SK-N-SH (cell line): ENCODE data around the gene CDC123. TPM values are rescaled to one million over a fixed set of nuclear protein-coding genes. Genes with fewer than 3 reads are reported as not detected.

Experiments used
- CTCF ChIA-PET: fragments of 300-600, 350-600 bp; formaldehyde crosslinking; extraction: SDS; loops from one replicate; lab custom pipeline; 2021; lab: Yijun Ruan, JAX
- POLR2A ChIA-PET: fragments of 350-600 bp; sonication (Branson Sonifier 250); formaldehyde crosslinking; extraction: SDS; loops from one replicate; lab custom pipeline; 2020; ENCODE audit warnings: antibody characterized with exemption, inconsistent platforms; lab: Yijun Ruan, JAX
- DNase-seq: peaks from one replicate; pipeline ENCODE4 v3.0.0; 2012
- H2AFZ ChIP-seq: fragments of 200-600 bp; sonication (generic); 2 replicates; pipeline ENCODE4 v1.8.1; 2016; ENCODE audit warnings: antibody characterized with exemption, mild to moderate bottlenecking, low read depth
- H3F3A ChIP-seq: fragments of 200-600 bp; sonication (generic); replicated peaks from 2 replicates; pipeline ENCODE3; 2016; ENCODE audit warnings: antibody characterized with exemption, mild to moderate bottlenecking; ENCODE audit not compliant: insufficient read depth
- H3K27ac ChIP-seq, 2 experiments: fragments of 200-500 bp in 1 of 2; fragments of 200-600 bp in 1 of 2; sonication (Bioruptor generic) in 1 of 2; sonication (generic), shearing (Covaris generic) in 1 of 2; 2 replicates each; pipeline versions ENCODE4 v1.5.1 to v1.6.1; 2014 to 2016; ENCODE audit warnings: low read depth in 2 of 2, inconsistent platforms in 1 of 2, low read length in 1 of 2, mild to moderate bottlenecking in 1 of 2, mixed read lengths in 1 of 2
- H3K27me3 ChIP-seq: fragments of 200-600 bp; sonication (generic), shearing (Covaris generic); 2 replicates; pipeline ENCODE4 v1.6.1; 2016; ENCODE audit warnings: mixed run types; ENCODE audit not compliant: insufficient read depth
- H3K36me3 ChIP-seq, 2 experiments: fragments of 200-500 bp in 1 of 2; fragments of 200-600 bp in 1 of 2; sonication (Bioruptor generic) in 1 of 2; sonication (generic) in 1 of 2; replicated peaks in 1 of 2; 2 replicates each; pipeline versions ENCODE3 to v1.5.1; 2014 to 2016; ENCODE audit warnings: low read length in 1 of 2, mild to moderate bottlenecking in 1 of 2; ENCODE audit not compliant: insufficient read depth in 2 of 2, control insufficient read depth in 1 of 2
- H3K4me1 ChIP-seq, 2 experiments: fragments of 200-500 bp in 1 of 2; fragments of 200-600 bp in 1 of 2; sonication (Bioruptor generic) in 1 of 2; sonication (generic), shearing (Covaris generic) in 1 of 2; 2 replicates each; pipeline versions ENCODE4 v1.5.1 to v1.6.1; 2014 to 2016; ENCODE audit warnings: low read depth in 1 of 2, low read length in 1 of 2, mixed run types in 1 of 2; ENCODE audit not compliant: insufficient read depth in 2 of 2, control insufficient read depth in 1 of 2
- H3K4me2 ChIP-seq: fragments of 200-600 bp; sonication (generic), shearing (Covaris generic); 2 replicates; pipeline ENCODE4 v1.6.1; 2017; ENCODE audit warnings: mixed run types
- H3K4me3 ChIP-seq, 2 experiments: fragments of 200-500 bp in 1 of 2; fragments of 200-600 bp in 1 of 2; sonication (Bioruptor generic) in 1 of 2; sonication (generic), shearing (Covaris generic) in 1 of 2; 2 replicates each; pipeline versions ENCODE4 v1.5.1 to v1.8.1; 2014 to 2016; ENCODE audit warnings: low read depth in 2 of 2, inconsistent platforms in 1 of 2, low read length in 1 of 2, mild to moderate bottlenecking in 1 of 2, mixed read lengths in 1 of 2, moderate library complexity in 1 of 2
- H3K79me2 ChIP-seq: fragments of 200-600 bp; sonication (generic); 2 replicates; pipeline ENCODE4 v1.8.1; 2017; ENCODE audit warnings: mild to moderate bottlenecking; ENCODE audit not compliant: insufficient read depth
- H3K9ac ChIP-seq: fragments of 200-600 bp; sonication (generic); 2 replicates; pipeline ENCODE4 v1.6.1; 2017; ENCODE audit warnings: mixed run types
- H3K9me2 ChIP-seq: fragments of 200-600 bp; sonication (generic); 2 replicates; pipeline ENCODE4 v1.6.1; 2017; ENCODE audit warnings: mixed run types
- H3K9me3 ChIP-seq: fragments of 200-600 bp; sonication (generic); 2 replicates; pipeline ENCODE4 v1.6.1; 2017; ENCODE audit warnings: mixed run types, mild to moderate bottlenecking, moderate library complexity
- H4K20me1 ChIP-seq: fragments of 200-600 bp; sonication (generic); 2 replicates; pipeline ENCODE4 v1.6.1; 2017; ENCODE audit warnings: mild to moderate bottlenecking, mixed run types; ENCODE audit not compliant: insufficient read depth
- EP300 ChIP-seq, 2 experiments: IDR thresholded peaks; 2 replicates each; pipeline versions ENCODE4 v1.4.0 to v1.6.1; 2012; ENCODE audit warnings: borderline replicate concordance in 1 of 2, low read depth in 1 of 2, low read length in 1 of 2
- FOSL2 ChIP-seq: IDR thresholded peaks from 2 replicates; pipeline ENCODE4 v1.4.0; 2012; ENCODE audit warnings: low read depth, mild to moderate bottlenecking, moderate library complexity, borderline replicate concordance
- FOXM1 ChIP-seq: IDR thresholded peaks from 2 replicates; pipeline ENCODE4 v1.4.0; 2012; ENCODE audit warnings: low read depth, mild to moderate bottlenecking
- GATA2 ChIP-seq: sonication (generic); formaldehyde crosslinking; IDR thresholded peaks from 2 replicates; pipeline ENCODE4 v1.5.0; 2020; ENCODE audit warnings: mild to moderate bottlenecking, missing genetic modification reagents
- IRF3 ChIP-seq: fragments of 150-350 bp; IDR thresholded peaks from 2 replicates; pipeline ENCODE4 v1.6.1; 2016; ENCODE audit warnings: mild to moderate bottlenecking, low read depth, low read length
- JUND ChIP-seq: IDR thresholded peaks from 2 replicates; pipeline ENCODE4 v1.4.0; 2012
- NRF1 ChIP-seq: IDR thresholded peaks from 2 replicates; pipeline ENCODE4 v1.6.1; 2012; ENCODE audit warnings: low read depth, mild to moderate bottlenecking, low read length
- POLR2AphosphoS5 ChIP-seq: IDR thresholded peaks from 2 replicates; pipeline ENCODE4 v1.6.1; 2012; ENCODE audit warnings: low read depth, low read length
- SMC3 ChIP-seq: IDR thresholded peaks from 2 replicates; pipeline ENCODE4 v1.6.1; 2012; ENCODE audit warnings: low read depth, low read length, improper control_type of control experiment
- TAF1 ChIP-seq: IDR thresholded peaks from 2 replicates; pipeline ENCODE4 v1.6.1; 2012; ENCODE audit warnings: low read depth, mild to moderate bottlenecking, low read length, moderate library complexity, borderline replicate concordance
- TCF12 ChIP-seq: IDR thresholded peaks from 2 replicates; pipeline ENCODE4 v1.4.0; 2012
- TEAD4 ChIP-seq: IDR thresholded peaks from 2 replicates; pipeline ENCODE4 v1.4.0; 2012; ENCODE audit warnings: mild to moderate bottlenecking, borderline replicate concordance; ENCODE audit not compliant: insufficient read depth
- USF2 ChIP-seq: fragments of 150-350 bp; IDR thresholded peaks from 2 replicates; pipeline ENCODE4 v1.6.1; 2017; ENCODE audit warnings: antibody characterized with exemption, low read length, low read depth, borderline replicate concordance
- WGBS: methylation state at CpG from one replicate; pipeline ENCODE4 v1.1.6; 2017; ENCODE audit warnings: low lambda C conversion rate; 5-methylcytosine and 5-hydroxymethylcytosine counted together
- polyA plus RNA-seq, 3 experiments: library from polyadenylated mRNA; depleted of rRNA; stranded (reverse); fragments of >200 nt; gene quantifications; 2 replicates each; pipeline ENCODE4 v1.2.3, GENCODE V29; 2012
- TF ChIP-seq, protein P1 (sequence below): IDR thresholded peaks from 2 replicates; pipeline ENCODE4 v1.4.0; 2012; ENCODE audit warnings: low read depth, borderline replicate concordance

The CDC123 gene
- polyA plus RNA-seq, 1 of the 3 experiments (the other 2 are of a cell fraction): 139 TPM

DNA sequence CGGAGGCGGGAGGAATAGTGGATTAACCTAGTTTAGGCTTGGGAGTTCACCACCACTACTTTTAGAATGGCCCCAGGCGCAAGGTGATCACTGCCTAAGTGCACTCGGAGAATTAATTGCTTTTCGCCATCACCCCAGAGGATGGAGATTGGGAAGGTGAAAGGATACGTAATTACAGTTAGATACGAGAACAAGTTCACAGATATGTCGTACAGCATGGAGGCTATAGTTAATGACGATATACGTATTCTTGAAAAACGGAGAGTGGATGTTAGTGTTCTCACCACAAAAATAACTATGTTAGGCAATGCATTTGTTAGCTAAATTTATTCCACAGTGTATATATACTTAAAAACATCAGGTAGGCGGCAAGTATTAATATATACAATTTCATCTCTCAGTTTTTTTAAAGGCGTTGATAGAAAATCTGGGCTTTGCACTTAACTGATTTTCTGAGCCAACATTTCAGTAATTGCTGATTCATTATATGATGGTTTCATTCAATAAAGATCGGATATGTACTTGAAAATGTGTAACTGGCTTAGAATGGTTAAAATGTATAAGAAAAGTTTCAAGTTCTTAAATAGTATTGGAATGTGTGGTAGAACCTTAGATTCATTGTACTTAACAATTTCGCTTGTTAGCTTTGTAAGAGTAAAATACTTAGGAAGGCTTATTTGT, 683 bp downstream of the CDC123 start (continued):
- TF ChIP-seq, protein P1, sequence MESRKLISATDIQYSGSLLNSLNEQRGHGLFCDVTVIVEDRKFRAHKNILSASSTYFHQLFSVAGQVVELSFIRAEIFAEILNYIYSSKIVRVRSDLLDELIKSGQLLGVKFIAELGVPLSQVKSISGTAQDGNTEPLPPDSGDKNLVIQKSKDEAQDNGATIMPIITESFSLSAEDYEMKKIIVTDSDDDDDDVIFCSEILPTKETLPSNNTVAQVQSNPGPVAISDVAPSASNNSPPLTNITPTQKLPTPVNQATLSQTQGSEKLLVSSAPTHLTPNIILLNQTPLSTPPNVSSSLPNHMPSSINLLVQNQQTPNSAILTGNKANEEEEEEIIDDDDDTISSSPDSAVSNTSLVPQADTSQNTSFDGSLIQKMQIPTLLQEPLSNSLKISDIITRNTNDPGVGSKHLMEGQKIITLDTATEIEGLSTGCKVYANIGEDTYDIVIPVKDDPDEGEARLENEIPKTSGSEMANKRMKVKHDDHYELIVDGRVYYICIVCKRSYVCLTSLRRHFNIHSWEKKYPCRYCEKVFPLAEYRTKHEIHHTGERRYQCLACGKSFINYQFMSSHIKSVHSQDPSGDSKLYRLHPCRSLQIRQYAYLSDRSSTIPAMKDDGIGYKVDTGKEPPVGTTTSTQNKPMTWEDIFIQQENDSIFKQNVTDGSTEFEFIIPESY: no peak

DNA sequence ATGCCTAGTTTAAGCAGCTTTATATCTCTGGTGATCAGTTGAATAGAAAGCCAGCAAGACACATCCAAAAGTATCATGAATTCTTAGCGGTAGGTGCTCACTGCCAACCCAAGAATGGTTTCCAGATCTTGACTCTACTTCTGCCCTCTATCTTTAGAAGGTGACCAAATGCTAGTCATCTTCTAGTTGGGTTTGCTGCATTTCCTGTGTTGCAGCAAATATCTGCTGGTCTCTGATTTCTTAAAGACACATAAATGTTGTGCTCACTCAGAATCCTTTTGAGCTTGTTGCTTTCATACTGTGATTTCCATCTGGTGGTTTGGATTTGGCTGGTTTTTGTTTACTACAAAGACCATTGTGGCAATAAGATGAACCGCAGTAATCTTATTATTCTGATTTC, 2.2 kb downstream of the CDC123 start:
- ChIA-PET CTCF (interaction anchor here (1.3 to 9.1 kb wide), 2 partner anchors 17 to 68 kb away, joined by 3 to 78 read pairs; no protein-coding TSS in a partner anchor), POLR2A (no interaction called here)
- peaks cover 5% of the 10 kb centered on the region for H3F3A ChIP-seq
- peaks cover 0 to 10% of the 10 kb centered on the region in 2 experiments; a peak in 3 of 4 replicates for H3K4me1 ChIP-seq
- H3K79me2 ChIP-seq: peaks cover 97% of the 10 kb centered on the region
- no peak overlapping the region for H3K9ac ChIP-seq
- no peak for TF ChIP-seq FOSL2
- no peak for TF ChIP-seq SMC3
- TF ChIP-seq TAF1: no peak
- no peak for TF ChIP-seq GATA2
- TF ChIP-seq NRF1: no peak
- TF ChIP-seq POLR2AphosphoS5: no peak
- no peak for TF ChIP-seq USF2
- no peak for TF ChIP-seq JUND
- no peak for TF ChIP-seq FOXM1
- TF ChIP-seq EP300 (IDR thresholded peaks at IDR 0.05; ENCODE audit: borderline replicate concordance in 1 of 2, low read depth in 1 of 2, low read length in 1 of 2): no peak
- no peaks in the 10 kb centered on the region for H3K27me3 ChIP-seq
- peaks cover 26% of the 10 kb centered on the region; the same call in 1 of the 2 replicates for H4K20me1 ChIP-seq
- H3K27ac ChIP-seq: no peak overlapping the region
- no peaks in the 10 kb centered on the region for H3K9me3 ChIP-seq
- 62% methylated on average over 2 of the region's 2 CpGs for WGBS
- no peak overlapping the region for H2AFZ ChIP-seq
- DNase-seq: no peak
- H3K4me2 ChIP-seq: peak overlapping the region; percentile 57
- H3K9me2 ChIP-seq: no peaks in the 10 kb centered on the region
- peak overlapping the region in 1 of 2 experiments; percentile 17; a peak in 2 of 4 replicates for H3K4me3 ChIP-seq
- H3K36me3 ChIP-seq: peaks cover 36 to 38% of the 10 kb centered on the region in 2 experiments

- no peak overlapping the region for H3K4me3 ChIP-seq
- ChIA-PET CTCF (interaction anchor here (9.1 kb wide), 1 partner anchor 14 kb away, joined by 78 read pairs; no protein-coding TSS in a partner anchor), POLR2A (no interaction called here)
- H3K4me1 ChIP-seq: peaks cover 0 to 7% of the 10 kb centered on the region in 2 experiments; a peak in 3 of 4 replicates
- H3K27me3 ChIP-seq: no peaks in the 10 kb centered on the region
- no peak overlapping the region for H3K27ac ChIP-seq
- no peak for TF ChIP-seq USF2
- no peak for TF ChIP-seq TEAD4
- TF ChIP-seq TCF12: no peak
- TF ChIP-seq IRF3: no peak
- TF ChIP-seq TAF1: no peak
- peaks cover 37% of the 10 kb centered on the region; the same call in 1 of the 2 replicates for H4K20me1 ChIP-seq
- H3K4me2 ChIP-seq: no peak overlapping the region
- 97% methylated on average over 5 of the region's 5 CpGs for WGBS
- H2AFZ ChIP-seq: no peak overlapping the region
- no peaks in the 10 kb centered on the region for H3K9me2 ChIP-seq
- H3K9me3 ChIP-seq: no peaks in the 10 kb centered on the region
- no peak overlapping the region for H3K9ac ChIP-seq
- H3K36me3 ChIP-seq: peaks cover 50 to 51% of the 10 kb centered on the region in 2 experiments
- no peak for DNase-seq
- H3K79me2 ChIP-seq: peaks cover 100% of the 10 kb centered on the region
- H3F3A ChIP-seq: no peaks in the 10 kb centered on the region
Measured at GRCh38 chr10:12200850-12201249, 4.9 kb downstream of the CDC123 start.
